Measurements from ENCODE around the gene OR6N2.

Gene OR6N2

DNA sequence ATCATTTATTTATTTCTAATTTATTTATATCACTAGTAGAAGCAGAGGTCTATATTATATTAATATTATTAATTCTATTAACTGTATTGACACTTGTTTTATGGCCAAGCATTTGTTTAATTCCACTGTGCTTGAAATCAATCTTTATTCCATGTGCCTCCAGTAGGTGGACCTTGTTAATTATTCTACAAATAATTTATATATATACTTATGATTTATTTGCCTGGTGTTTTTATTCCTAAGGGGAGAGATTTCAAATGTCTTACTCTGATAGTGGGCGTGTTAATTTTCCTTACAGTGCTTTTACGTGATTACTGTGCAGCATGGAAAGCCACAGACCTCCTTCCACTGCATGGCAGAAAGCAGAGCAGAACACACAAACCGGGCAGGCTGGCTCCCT is 17.5 kb upstream of the OR6N2 start:
- H3K27me3 ChIP-seq = no peaks in the 10 kb centered on the region

DNA sequence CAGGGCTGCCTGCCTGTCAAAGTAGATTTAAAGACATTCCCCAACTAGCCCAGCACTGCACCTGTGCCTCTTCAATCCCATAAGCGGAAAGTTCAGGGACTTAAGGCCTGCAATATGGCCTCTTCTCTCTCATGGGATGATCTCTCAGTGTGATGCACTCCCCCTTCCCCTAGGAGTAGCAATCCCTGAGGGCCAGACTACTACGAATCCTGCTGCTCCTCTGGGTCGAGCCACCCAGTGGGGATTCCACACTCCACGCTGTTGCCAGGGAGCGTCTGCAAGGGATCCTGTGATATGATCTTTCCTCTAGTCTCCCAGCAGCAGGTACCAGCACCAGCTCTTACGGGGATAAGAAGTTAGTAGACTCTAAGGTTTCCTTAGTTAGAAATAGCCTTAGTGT is 13.2 kb upstream of the OR6N2 start:
- Histone ChIP-seq H3K4me3 (no peak overlapping the region), H3K9ac (no peak overlapping the region), H4K20me1 (no peaks in the 10 kb centered on the region), H3K27ac (no peak overlapping the region), H3K4me2 (no peak overlapping the region), H3K4me1 (0 out of 20 replicates have a peak, but pooled peaks cover 0 to under 1% (median 0%) of the 10 kb centered on the region in 10 experiments), H3K27me3 (no peaks in the 10 kb centered on the region), H3K36me3 (no peaks in the 10 kb centered on the region), H3K9me3 (replicated peaks in 1 of 11) (peaks cover 0 to 13% (median 0%) of the 10 kb centered on the region in 11 experiments; a peak in 4 of 22 replicates)
- no peak for TF ChIP-seq Cebpa-rat (IDR thresholded peaks at IDR 0.05)

More for the DNA sequence above, 17.5 kb upstream of the OR6N2 start:
- no peak overlapping the region for H3K4me2 ChIP-seq
- H3K9ac ChIP-seq = no peak overlapping the region
- TF ChIP-seq Cebpa-rat (IDR thresholded peaks at IDR 0.05) = no peak
- peaks cover 0 to 37% (median 0%) of the 10 kb centered on the region in 10 experiments; a peak in 6 of 20 replicates for H3K4me1 ChIP-seq
- H3K9me3 ChIP-seq (replicated peaks in 1 of 11) = no peaks in the 10 kb centered on the region
- no peak overlapping the region for H3K4me3 ChIP-seq
- H3K36me3 ChIP-seq = no peaks in the 10 kb centered on the region
- H3K27ac ChIP-seq = no peak overlapping the region
- no peaks in the 10 kb centered on the region for H4K20me1 ChIP-seq

DNA sequence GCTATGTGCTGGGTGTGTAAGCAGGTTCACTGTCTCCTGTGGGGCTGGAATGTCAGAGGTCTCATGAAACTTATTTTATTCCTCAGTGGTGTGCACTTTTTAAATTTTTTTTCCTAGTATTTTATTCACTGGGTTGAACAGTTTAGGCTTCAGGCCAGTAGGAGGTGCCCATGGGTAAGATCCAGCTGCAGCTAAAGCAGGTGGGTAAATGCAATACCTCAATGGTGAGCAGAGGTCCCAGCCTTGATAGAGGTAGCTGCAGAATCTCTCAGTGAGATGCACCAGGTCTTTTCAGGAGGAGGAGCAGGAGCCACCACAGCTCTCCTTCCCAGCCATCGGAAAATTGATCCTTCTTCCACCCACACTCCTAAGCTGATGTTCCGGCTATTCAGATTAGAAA is 12.6 kb upstream of the OR6N2 start:
- Histone ChIP-seq H3K27ac (no peak overlapping the region), H3K27me3 (no peaks in the 10 kb centered on the region), H3K4me2 (no peak overlapping the region), H3K36me3 (no peaks in the 10 kb centered on the region), H3K9me3 (replicated peaks in 1 of 11) (peaks cover 0 to 13% (median 0%) of the 10 kb centered on the region in 11 experiments; a peak in 4 of 22 replicates), H3K4me1 (no peaks in the 10 kb centered on the region), H4K20me1 (no peaks in the 10 kb centered on the region), H3K4me3 (no peak overlapping the region), H3K9ac (no peak overlapping the region)
- no peak for TF ChIP-seq Cebpa-rat (IDR thresholded peaks at IDR 0.05)

DNA sequence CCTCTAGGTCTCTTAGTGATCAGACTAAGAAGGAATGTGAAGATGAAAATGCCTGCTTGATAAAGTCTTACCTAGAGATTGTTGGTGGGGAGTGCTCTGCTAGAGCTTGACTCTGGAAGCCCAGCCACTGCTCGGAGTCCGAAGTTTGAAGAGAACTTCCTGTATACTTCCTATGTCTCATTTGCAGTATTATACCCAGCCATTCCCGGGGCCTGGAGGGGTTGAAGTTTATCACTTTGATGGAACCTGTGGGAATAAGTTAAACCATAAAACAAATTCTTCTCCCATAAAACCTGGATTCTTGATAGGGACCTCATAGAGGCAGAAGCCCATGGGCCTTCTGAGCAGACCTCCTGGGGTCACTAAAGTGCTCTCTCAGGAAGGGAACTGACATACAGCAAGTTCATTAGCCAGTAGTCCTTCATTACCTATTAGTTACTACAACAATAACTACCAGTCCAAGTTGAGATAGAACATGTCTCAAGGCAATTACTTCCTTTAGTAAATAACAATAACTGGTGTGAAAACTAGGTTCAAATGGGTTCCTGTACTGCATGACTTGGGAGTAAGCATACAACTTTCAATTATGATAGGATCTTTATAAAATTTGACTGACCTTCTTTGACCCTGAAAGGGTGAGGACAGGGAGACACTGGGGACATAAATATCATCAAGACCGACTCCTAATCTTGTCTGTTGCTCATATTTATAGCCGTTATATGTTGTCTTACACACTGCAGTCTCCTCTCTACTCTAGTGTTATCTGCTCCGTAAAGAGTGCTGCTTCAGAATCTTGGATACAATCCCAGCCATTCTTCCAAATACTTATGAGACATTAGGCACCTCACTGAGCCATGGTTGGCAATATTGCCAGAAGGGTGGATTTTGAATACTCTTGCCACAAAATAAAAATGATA is 8.8 kb downstream of the OR6N2 start, which contains the start of gene OR6N1:
OR6N1 (minus strand) TSS at position 246 of the 917 bp plus-strand sequence. CDS start 5,513 bp downstream, outside the sequence.
- no peaks in the 10 kb centered on the region; a peak in 1 of 20 replicates for H3K4me1 ChIP-seq
- no peaks in the 10 kb centered on the region for H3K9me3 ChIP-seq (replicated peaks in 1 of 11)
- H3K9ac ChIP-seq = no peak within 1 kb of the TSS
- TF ChIP-seq Cebpa-rat (IDR thresholded peaks at IDR 0.05) = no peak
- H3K27me3 ChIP-seq = no peaks in the 10 kb centered on the region
- H3K4me3 ChIP-seq = no peak within 1 kb of the TSS
- H3K27ac ChIP-seq = no peak within 1 kb of the TSS
- H3K36me3 ChIP-seq = no peaks in the 10 kb centered on the region
- no peaks in the 10 kb centered on the region for H4K20me1 ChIP-seq
- no peak within 1 kb of the TSS for H3K4me2 ChIP-seq

DNA sequence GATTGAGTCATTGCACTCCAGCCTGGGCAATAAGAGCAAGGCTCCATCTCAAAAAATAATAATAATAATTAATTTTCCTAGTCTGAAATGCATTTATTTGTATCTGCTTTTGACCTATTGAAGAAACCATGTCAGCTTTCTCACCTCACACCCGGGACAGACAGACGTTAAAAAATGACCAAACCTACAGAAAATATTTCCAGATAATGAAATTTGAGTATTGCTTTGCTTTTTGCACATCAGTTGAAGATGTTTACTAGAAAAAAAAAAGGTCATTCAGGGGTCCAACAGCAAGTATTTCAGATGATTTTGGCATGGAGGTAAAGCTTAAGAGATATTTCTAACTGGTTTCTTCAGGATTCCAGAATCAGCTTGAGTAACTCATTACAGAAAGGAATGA is 26.6 kb downstream of the OR6N2 start, which contains the start of gene OR6K6:
OR6K6 (plus strand) TSS at position 301 of the 400 bp plus-strand sequence. CDS start 168 bp downstream, outside the sequence.
- Histone ChIP-seq H3K36me3 (no peaks in the 10 kb centered on the region), H3K4me3 (no peak within 1 kb of the TSS), H4K20me1 (no peaks in the 10 kb centered on the region), H3K4me2 (no peak within 1 kb of the TSS), H3K27me3 (no peaks in the 10 kb centered on the region), H3K27ac (no peak within 1 kb of the TSS), H3K9me3 (replicated peaks in 1 of 11) (no peaks in the 10 kb centered on the region), H3K4me1 (no peaks in the 10 kb centered on the region), H3K9ac (no peak within 1 kb of the TSS)
- TF ChIP-seq Cebpa-rat (IDR thresholded peaks at IDR 0.05) = no peak

DNA sequence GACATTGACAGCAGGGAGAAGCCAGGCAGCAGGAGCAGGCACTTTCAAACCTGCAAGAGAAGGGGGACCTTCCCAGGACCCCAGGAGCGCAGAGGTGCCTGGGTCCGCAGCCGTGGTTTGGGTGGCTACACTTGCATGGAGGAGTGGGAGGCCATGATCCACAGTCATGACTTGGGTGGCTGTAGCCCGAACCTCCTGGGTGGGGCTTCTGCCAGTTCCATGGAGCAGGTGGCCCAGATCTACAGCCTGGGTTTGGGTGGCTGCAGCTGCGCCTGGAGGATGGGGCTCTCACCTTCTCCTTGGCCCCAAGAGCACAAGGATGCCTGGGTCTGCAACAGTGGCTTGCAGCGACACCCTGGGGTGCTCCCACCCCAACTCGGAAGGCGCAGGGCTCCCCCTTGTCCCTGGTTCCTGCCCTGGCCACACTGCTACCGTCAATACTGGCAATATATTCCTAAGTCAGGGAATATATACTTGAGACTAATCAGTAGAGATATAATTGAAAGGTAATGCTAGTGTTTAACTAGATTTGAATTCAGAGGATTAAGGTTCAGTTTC is 28.8 kb downstream of the OR6N2 start:
- H4K20me1 ChIP-seq = no peaks in the 10 kb centered on the region
- H3K27me3 ChIP-seq = no peaks in the 10 kb centered on the region; a peak in 1 of 22 replicates
- no peak overlapping the region for H3K9ac ChIP-seq
- no peak overlapping the region for H3K27ac ChIP-seq
- no peaks in the 10 kb centered on the region for H3K9me3 ChIP-seq (replicated peaks in 1 of 11)
- TF ChIP-seq Cebpa-rat (IDR thresholded peaks at IDR 0.05) = no peak
- H3K4me1 ChIP-seq = no peaks in the 10 kb centered on the region
- H3K4me3 ChIP-seq = no peak overlapping the region
- no peaks in the 10 kb centered on the region for H3K36me3 ChIP-seq
- H3K4me2 ChIP-seq = no peak overlapping the region

DNA sequence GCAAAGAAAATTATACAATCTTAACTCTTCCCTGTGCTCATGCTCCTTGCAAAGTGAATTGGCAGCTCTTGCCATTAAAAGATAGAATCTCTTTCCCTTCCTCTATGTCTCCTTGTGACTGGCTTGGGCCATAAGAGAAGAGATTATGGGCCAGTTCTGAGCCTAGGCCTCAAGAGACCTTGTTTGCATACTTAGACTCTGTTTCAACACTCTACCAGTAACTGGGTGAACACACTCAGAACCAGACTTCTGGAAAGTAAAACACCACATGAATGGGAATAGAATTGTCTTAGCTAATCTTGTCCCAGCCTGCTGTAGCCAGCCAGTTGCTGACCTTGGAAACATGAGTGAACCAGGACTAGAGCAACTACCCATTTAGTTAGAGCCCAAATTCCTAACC is 45.2 kb downstream of the OR6N2 start:
- no peak overlapping the region for H3K27ac ChIP-seq
- no peaks in the 10 kb centered on the region for H4K20me1 ChIP-seq
- no peak for TF ChIP-seq Cebpa-rat (IDR thresholded peaks at IDR 0.05)
- H3K9ac ChIP-seq = no peak overlapping the region
- H3K4me3 ChIP-seq = no peak overlapping the region
- H3K9me3 ChIP-seq (replicated peaks in 1 of 11) = no peaks in the 10 kb centered on the region
- no peaks in the 10 kb centered on the region for H3K36me3 ChIP-seq
- H3K27me3 ChIP-seq = no peaks in the 10 kb centered on the region
- no peak overlapping the region for H3K4me2 ChIP-seq
- peaks cover 0 to under 1% (median 0%) of the 10 kb centered on the region in 10 experiments; a peak in 2 of 20 replicates for H3K4me1 ChIP-seq

DNA sequence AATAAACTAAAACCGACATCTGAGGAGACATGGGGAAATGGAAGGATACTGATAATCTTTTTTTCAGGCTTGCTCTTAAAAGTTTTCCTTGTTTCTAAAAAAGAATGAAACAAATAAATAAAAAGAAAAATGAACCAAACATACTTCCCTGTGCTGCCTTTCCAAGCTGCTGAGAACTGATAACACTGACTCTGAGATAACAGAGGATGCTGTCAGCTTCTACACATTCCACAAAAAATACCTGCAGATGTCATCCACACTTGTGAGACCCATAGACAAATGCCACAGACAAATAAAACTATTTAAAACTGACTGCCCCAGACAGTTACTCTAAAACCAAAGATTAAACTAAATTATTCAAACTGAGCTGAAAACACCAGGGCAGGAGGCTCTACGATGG is 48.5 kb downstream of the OR6N2 start:
- no peaks in the 10 kb centered on the region for H3K27me3 ChIP-seq
- H3K4me2 ChIP-seq = no peak overlapping the region
- H3K9ac ChIP-seq = no peak overlapping the region
- no peaks in the 10 kb centered on the region for H3K36me3 ChIP-seq
- no peaks in the 10 kb centered on the region for H3K9me3 ChIP-seq (replicated peaks in 1 of 11)
- TF ChIP-seq Cebpa-rat (IDR thresholded peaks at IDR 0.05) = no peak
- no peak overlapping the region for H3K4me3 ChIP-seq
- peaks cover 0 to 28% (median 0%) of the 10 kb centered on the region in 10 experiments; a peak in 7 of 20 replicates for H3K4me1 ChIP-seq
- H4K20me1 ChIP-seq = no peaks in the 10 kb centered on the region
- no peak overlapping the region for H3K27ac ChIP-seq

DNA sequence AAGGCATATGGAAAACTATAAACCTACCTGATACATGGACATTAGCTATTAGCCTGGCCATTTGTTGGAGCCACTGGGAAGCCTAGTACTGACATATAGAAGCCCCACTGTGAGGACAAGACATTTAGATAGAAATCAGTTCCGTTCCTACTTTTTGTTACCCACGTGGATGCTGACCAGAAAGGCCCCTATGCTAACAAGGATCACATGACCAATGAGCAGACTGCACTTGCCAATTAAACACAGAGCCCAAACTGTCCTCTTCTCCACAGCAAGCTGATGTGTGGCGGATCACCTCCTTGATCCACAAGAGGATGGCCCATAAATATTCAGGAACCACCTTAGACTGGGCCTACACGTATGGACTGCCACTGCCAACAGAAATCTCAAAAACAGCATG is 49.3 kb downstream of the OR6N2 start:
- H3K27ac ChIP-seq = no peak overlapping the region
- H3K9ac ChIP-seq = no peak overlapping the region
- no peaks in the 10 kb centered on the region for H4K20me1 ChIP-seq
- H3K4me3 ChIP-seq = no peak overlapping the region
- no peaks in the 10 kb centered on the region for H3K36me3 ChIP-seq
- H3K27me3 ChIP-seq = no peaks in the 10 kb centered on the region
- no peak overlapping the region for H3K4me2 ChIP-seq
- H3K9me3 ChIP-seq (replicated peaks in 1 of 11) = no peaks in the 10 kb centered on the region
- H3K4me1 ChIP-seq = peaks cover 0 to 28% (median 0%) of the 10 kb centered on the region in 10 experiments; a peak in 7 of 20 replicates
- TF ChIP-seq Cebpa-rat (IDR thresholded peaks at IDR 0.05) = no peak

Measured in BLaER1 treated with 17β-estradiol and CSF1 and Interleukin-3, amounts not matched to agents 10 nM and 100 nM (cell line).